HG02759 (cell line): ENCODE results near the gene APOA4.

Experiments used
- ATAC-seq: cut with Tn5 transposase; IDR thresholded peaks from one replicate; pipeline ENCODE4 v1.9.1; 2021; ENCODE audit warnings: mild to moderate bottlenecking, moderate library complexity; ENCODE audit not compliant: unreplicated experiment

Gene APOA4

DNA sequence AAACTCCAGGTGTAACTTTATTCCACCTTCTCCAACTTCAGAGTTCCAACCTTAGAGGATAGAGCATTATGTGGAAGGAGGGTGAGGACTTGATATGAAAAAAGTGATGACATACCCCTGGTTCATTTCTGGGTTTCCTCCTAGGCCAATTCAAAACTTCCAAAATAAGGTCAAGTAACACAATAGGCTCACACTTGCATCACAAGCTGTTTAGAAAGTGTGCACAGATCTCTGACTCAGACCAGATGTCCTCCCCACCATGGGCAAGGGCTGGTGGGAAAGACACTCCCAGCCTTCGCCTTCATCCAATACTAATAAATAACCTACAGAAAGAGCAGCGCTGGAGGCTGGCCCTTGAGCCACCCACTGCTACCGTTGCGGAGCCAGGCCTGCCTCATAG is 44.5 kb downstream of the APOA4 start:
- ATAC-seq = no peak

DNA sequence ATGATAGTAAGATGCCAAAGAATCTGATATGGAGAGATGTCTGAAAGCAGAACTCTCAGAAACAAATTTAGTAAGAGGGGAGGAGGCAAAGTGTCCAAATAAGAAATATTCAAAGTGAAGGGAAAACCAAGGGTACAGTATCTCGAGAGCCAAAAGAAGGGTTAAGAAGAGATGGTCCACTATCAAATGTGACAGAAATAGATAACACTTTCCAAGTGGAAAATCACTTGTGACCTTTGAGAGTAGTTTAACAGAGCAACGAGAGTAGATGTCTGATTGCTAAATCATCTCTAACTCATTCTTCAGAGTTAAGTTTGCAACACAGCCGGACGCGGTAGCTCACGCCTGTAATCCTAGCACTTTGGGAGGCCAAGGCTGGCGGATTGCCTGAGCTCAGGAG is 46.0 kb downstream of the APOA4 start:
- ATAC-seq = no peak

- no peak for ATAC-seq
Observed at GRCh38 chr11:116776522-116776984, 46.6 kb downstream of the APOA4 start.

DNA sequence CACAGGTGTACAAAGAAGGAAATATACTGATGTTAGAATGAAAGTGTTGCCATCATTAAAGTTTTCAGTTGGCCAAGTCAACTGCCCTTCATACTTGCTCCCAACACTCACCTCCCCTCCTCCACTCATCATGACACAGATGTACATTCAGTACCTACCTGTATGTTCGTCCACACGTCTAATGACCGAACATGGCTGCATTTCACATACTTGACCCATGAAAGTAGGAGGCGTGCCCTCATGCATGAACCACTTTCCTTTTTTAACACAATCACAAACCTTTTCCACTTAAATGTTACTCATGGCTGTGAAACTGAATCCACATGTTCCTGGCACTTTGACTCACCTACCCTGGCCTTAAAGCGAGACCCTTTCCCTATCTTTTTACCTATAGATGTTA is 47.1 kb downstream of the APOA4 start:
- ATAC-seq = no peak

DNA sequence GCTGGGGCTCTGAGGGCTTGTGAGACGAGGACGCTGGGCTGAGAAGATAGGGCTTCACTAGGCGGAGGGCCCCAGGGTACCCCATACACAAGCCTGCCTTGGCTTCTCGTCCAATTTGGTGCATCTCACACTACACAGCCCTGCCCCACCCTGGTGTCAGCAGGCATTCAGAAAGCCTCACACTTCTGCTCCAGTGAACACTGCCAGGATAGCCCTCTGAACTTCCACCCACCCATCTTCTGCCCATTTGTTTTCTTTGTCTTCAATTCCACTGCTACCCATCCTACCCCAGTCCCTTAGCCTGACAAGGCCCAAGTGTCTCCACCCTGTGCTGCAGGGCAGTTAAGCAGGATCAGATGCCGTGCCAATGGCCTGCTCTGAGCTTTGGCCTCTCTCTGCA is 48.4 kb downstream of the APOA4 start:
- no peak for ATAC-seq

DNA sequence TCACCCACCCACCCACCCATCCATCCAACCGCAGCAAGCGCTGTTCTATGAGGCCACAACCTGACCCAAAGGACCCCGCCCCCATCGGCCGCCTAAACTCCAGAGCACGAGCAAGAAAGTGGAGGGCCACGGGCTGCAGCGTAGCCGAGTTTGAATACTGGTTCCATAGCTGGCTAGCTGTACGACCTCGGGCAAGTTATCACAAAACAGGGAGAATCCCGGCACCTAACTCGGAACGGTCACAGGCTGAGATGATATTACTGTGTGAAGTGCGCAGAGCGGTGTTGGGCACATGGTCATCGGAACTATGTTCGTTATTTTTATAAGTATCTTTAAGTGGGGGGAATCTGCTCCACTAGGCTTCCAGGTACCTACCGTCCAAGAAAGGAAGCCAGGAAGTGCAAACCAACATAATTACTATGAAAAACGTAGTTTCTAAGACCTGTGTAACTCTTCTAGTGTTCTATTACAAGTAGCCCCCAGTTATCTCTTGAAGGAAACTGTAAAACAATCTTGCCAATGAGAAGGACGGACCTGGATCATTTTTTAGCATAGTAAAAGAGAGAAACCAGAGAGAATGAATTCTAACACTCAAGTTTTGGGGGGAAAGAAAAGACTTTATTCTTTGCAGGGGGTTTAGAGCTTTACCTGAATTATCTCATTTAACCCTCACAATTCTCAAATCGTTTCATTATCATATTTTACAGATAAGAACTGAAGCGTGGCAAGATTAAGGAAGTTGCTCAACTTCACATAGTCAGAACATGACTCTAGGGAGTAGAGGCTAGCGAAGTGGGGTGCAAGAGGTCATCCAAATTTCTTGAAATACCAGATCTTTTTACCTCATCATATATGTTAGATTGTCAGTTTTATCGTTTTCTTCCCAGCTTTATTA is 49.7 kb downstream of the APOA4 start:
- ATAC-seq = peak; percentile 47

DNA sequence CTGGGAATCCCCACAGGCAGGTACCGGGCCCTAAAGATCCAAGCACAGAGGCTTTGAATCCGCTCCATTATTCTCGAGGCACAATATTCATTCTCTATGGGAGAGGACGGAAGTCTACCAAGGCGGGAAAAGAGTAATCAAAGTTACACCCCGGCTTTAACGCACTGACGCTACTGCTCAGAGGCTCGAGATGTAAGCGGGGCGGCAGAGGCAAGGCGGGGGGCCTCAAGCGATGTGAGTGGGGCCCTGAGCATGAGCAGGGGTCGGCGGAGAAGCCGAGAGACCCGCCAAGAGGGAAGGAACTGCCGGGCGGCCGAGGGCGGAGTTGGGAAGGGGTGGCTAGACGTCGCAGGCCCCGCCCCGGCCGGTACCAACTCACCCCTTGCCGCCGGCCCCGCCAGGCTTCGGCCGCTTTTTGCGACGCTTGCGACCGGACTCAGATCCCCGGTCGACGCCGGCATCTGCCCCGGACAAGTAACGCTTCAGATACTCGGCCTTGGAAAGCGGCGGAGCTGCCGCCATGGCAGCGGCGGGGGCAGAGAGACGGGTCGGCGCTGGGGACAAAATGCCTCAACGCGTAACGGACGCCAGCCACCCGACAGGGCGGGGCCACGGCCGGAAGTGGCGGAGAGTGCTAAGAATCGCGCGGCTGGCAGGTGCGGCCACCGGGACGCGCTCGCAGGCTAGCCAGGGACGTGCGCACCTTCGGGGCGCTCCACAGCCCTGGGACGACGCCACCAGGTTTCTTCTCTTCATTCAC is 50.5 kb downstream of the APOA4 start, which contains the start of gene BUD13:
BUD13 (minus strand) TSS at position 545 of the 760 bp plus-strand sequence; CDS start at position 522, 23 bp downstream.
- ATAC-seq = peak; percentile 91

GRCh38 chr11:116771935-116772334 is 51.2 kb downstream of the APOA4 start:
- no peak for ATAC-seq
